ENCODE data around the gene MYO1G.

GRCh38 chr7:44935016-44935415 lies 43.8 kb downstream of the MYO1G start:
- TF ChIP-seq, protein P1, sequence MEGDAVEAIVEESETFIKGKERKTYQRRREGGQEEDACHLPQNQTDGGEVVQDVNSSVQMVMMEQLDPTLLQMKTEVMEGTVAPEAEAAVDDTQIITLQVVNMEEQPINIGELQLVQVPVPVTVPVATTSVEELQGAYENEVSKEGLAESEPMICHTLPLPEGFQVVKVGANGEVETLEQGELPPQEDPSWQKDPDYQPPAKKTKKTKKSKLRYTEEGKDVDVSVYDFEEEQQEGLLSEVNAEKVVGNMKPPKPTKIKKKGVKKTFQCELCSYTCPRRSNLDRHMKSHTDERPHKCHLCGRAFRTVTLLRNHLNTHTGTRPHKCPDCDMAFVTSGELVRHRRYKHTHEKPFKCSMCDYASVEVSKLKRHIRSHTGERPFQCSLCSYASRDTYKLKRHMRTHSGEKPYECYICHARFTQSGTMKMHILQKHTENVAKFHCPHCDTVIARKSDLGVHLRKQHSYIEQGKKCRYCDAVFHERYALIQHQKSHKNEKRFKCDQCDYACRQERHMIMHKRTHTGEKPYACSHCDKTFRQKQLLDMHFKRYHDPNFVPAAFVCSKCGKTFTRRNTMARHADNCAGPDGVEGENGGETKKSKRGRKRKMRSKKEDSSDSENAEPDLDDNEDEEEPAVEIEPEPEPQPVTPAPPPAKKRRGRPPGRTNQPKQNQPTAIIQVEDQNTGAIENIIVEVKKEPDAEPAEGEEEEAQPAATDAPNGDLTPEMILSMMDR (conservative IDR thresholded peaks at IDR 0.05; ENCODE audit: low read length), result no peak
- TF ChIP-seq EZH2phosphoT487 (IDR thresholded peaks at IDR 0.05; ENCODE audit: borderline replicate concordance, low read depth, low read length), result no peak

Data from OCI-LY7 (cell line).